GM18907 (cell line): ENCODE results near the gene RAI1.

ENCODE experiments used
- ATAC-seq: cut with Tn5 transposase; IDR thresholded peaks from one replicate; pipeline ENCODE4 v1.9.1; 2021; ENCODE audit warnings: mild to moderate bottlenecking, moderate library complexity; ENCODE audit not compliant: unreplicated experiment

The RAI1 gene

GRCh38 chr17:17824783-17825614 is 143.7 kb downstream of the RAI1 start:
- no peak for ATAC-seq

GRCh38 chr17:17826342-17826713 is 145.1 kb downstream of the RAI1 start:
- no peak for ATAC-seq

- ATAC-seq, result no peak
Measured at GRCh38 chr17:17826942-17827785, 145.9 kb downstream of the RAI1 start.

- ATAC-seq, result no peak
Measured at GRCh38 chr17:17827826-17828621, 146.8 kb downstream of the RAI1 start.

GRCh38 chr17:17830269-17830567 is 149.0 kb downstream of the RAI1 start:
- no peak for ATAC-seq

GRCh38 chr17:17830740-17831207 is 149.5 kb downstream of the RAI1 start:
- no peak for ATAC-seq

GRCh38 chr17:17831208-17832031 is 150.2 kb downstream of the RAI1 start:
- ATAC-seq, result no peak

GRCh38 chr17:17832032-17832363 is 150.7 kb downstream of the RAI1 start:
- ATAC-seq, result no peak

GRCh38 chr17:17833658-17834357 is 152.6 kb downstream of the RAI1 start:
- ATAC-seq, result no peak

- no peak for ATAC-seq
Measured at GRCh38 chr17:17834974-17835373, 153.7 kb downstream of the RAI1 start.

GRCh38 chr17:17835415-17836249 is 154.4 kb downstream of the RAI1 start:
- no peak for ATAC-seq

GRCh38 chr17:17836250-17836817 is 155.1 kb downstream of the RAI1 start:
- peak; percentile 75 for ATAC-seq

- peak; percentile 29 for ATAC-seq
Measured at GRCh38 chr17:17836818-17837379, 155.6 kb downstream of the RAI1 start, which contains the start of gene SREBF1. SREBF1 (minus strand) TSS chr17:17836986; CDS start chr17:17836817, 169 bp downstream.

- ATAC-seq, result no peak
Measured at GRCh38 chr17:17837380-17837821, 156.1 kb downstream of the RAI1 start.

GRCh38 chr17:17837966-17838962 is 157.0 kb downstream of the RAI1 start:
- no peak for ATAC-seq

GRCh38 chr17:17839791-17840707 is 158.8 kb downstream of the RAI1 start:
- peak; percentile 48 for ATAC-seq
